Prostate gland (tissue), 2 donors: Measurements from ENCODE around the gene ADGRE1. TPM values are rescaled to one million over a fixed set of nuclear protein-coding genes. Genes with fewer than 3 reads are reported as not detected.
"Not testable (repeated sequence)": the region's sequence is repeated elsewhere in the genome, so short reads cannot be mapped to it uniquely, and the experiment has no call there.

Experiments used
- DNase-seq: peaks from one replicate; pipeline ENCODE4 v3.0.0-alpha.2; 2019; ENCODE audit warnings: low spot score
- H3K27ac ChIP-seq, 2 donors: fragments of 200-600 bp; sonication (generic); 2 replicates each; pipeline ENCODE4 v1.5.1; 2017 to 2019
- H3K27me3 ChIP-seq: fragments of 200-600 bp; sonication (generic); replicated peaks from 2 replicates; pipeline ENCODE4 v1.5.1; 2019; ENCODE audit not compliant: insufficient read depth
- H3K36me3 ChIP-seq, 2 donors: fragments of 200-600 bp; sonication (generic); 1 replicate in 1 of 2; 2 replicates in 1 of 2; pipeline versions ENCODE4 v1.5.1 to v1.8.1; 2017 to 2019
- H3K4me1 ChIP-seq: fragments of 200-600 bp; sonication (generic); replicated peaks from 2 replicates; pipeline ENCODE4 v1.5.1; 2019
- H3K4me3 ChIP-seq, 2 donors: fragments of 200-600 bp; sonication (generic); 2 replicates each; pipeline ENCODE4 v1.5.1; 2017 to 2019
- H3K9me3 ChIP-seq: fragments of 200-600 bp; sonication (generic); 2 replicates; pipeline ENCODE4 v1.5.1; 2017
- CTCF ChIP-seq, 4 experiments: fragments of 200-600 bp in 2 of 4; fragments of 450-650 bp in 2 of 4; sonication (generic) in 2 of 4; IDR thresholded peaks; 1 replicate in 3 of 4; 2 replicates in 1 of 4; pipeline ENCODE4 v1.5.1; 2016 to 2019; ENCODE audit warnings: antibody characterized with exemption in 4 of 4, mild to moderate bottlenecking in 2 of 4, moderate library complexity in 2 of 4
- POLR2A ChIP-seq: fragments of 450-650 bp; IDR thresholded peaks from one replicate; pipeline ENCODE4 v1.6.1; 2016; ENCODE audit warnings: antibody characterized with exemption, mild to moderate bottlenecking
- POLR2AphosphoS5 ChIP-seq: sonication (generic); formaldehyde crosslinking; IDR thresholded peaks from one replicate; pipeline ENCODE4 v1.6.1; 2017; ENCODE audit warnings: antibody characterized with exemption
- WGBS: methylation state at CpG from one replicate; pipeline ENCODE4 v1.1.5; 2018; 5-methylcytosine and 5-hydroxymethylcytosine counted together
- intact Hi-C: fragments of 100-400 bp; cut with DNase I; formaldehyde crosslinking; loops from one replicate; pipeline ENCODE4 v1.14.2; 2022
- total RNA-seq, 2 donors: library from RNA; depleted of rRNA; stranded (reverse); fragments of >200 nt; gene quantifications; one replicate each; pipeline ENCODE4 v1.1.0, GENCODE V29; 2016

ADGRE1 gene
- total RNA-seq, 2 donors from 2014 or later: 1.2 TPM; not detected in 1

- H3K27ac ChIP-seq: no peak overlapping the region
- no peaks in the 10 kb centered on the region for H3K4me1 ChIP-seq
- TF ChIP-seq POLR2A (no peak), POLR2AphosphoS5 (no peak), CTCF (IDR thresholded peaks at IDR 0.05) (no peak)
- intact Hi-C loops: no loop called here
- no peaks in the 10 kb centered on the region for H3K9me3 ChIP-seq
- no peaks in the 10 kb centered on the region for H3K27me3 ChIP-seq
- no peaks in the 10 kb centered on the region for H3K36me3 ChIP-seq
- 45% methylated on average over 10 of the region's 10 CpGs for WGBS
- no peak overlapping the region for H3K4me3 ChIP-seq
- DNase-seq: no peak
Observed at GRCh38 chr19:6865849-6866248, 21.5 kb upstream of the ADGRE1 start.

- no peaks in the 10 kb centered on the region for H3K4me1 ChIP-seq
- TF ChIP-seq POLR2A: no peak
- no peak overlapping the region for H3K4me3 ChIP-seq
- H3K27me3 ChIP-seq: no peaks in the 10 kb centered on the region
- intact Hi-C loops: no loop called here
- no peaks in the 10 kb centered on the region for H3K9me3 ChIP-seq
- no peaks in the 10 kb centered on the region for H3K36me3 ChIP-seq
- no peak overlapping the region for H3K27ac ChIP-seq
- 60% methylated on average over 6 of the region's 6 CpGs for WGBS
- no peak for DNase-seq
Observed at GRCh38 chr19:6866741-6867151, 20.6 kb upstream of the ADGRE1 start.

- no peak for TF ChIP-seq POLR2A
- no peak for TF ChIP-seq POLR2AphosphoS5
- TF ChIP-seq CTCF (IDR thresholded peaks at IDR 0.05): no peak
- Histone ChIP-seq H3K27ac (no peak overlapping the region), H3K36me3 (no peaks in the 10 kb centered on the region), H3K4me1 (no peaks in the 10 kb centered on the region), H3K4me3 (no peak overlapping the region), H3K9me3 (no peaks in the 10 kb centered on the region), H3K27me3 (no peaks in the 10 kb centered on the region)
- 2% methylated on average over 4 of the region's 4 CpGs for WGBS
- no peak for DNase-seq
- intact Hi-C loops: no loop called here
Observed at GRCh38 chr19:6868351-6868750, 19.0 kb upstream of the ADGRE1 start.

- DNase-seq, H3K4me3 ChIP-seq, intact Hi-C loops, H3K27ac ChIP-seq, H3K9me3 ChIP-seq, H3K36me3 ChIP-seq, H3K4me1 ChIP-seq, H3K27me3 ChIP-seq: not testable (repeated sequence)
- 88% methylated on average over 22 of the region's 22 CpGs for WGBS
Observed at GRCh38 chr19:6869151-6869882, 18.1 kb upstream of the ADGRE1 start.

- Histone ChIP-seq H3K27ac (no peak overlapping the region), H3K27me3 (no peaks in the 10 kb centered on the region), H3K9me3 (no peaks in the 10 kb centered on the region), H3K4me3 (no peak overlapping the region), H3K36me3 (no peaks in the 10 kb centered on the region), H3K4me1 (no peaks in the 10 kb centered on the region)
- DNase-seq: no peak
- 74% methylated on average over 10 of the region's 10 CpGs for WGBS
- TF ChIP-seq POLR2A (no peak), CTCF (IDR thresholded peaks at IDR 0.05) (no peak), POLR2AphosphoS5 (no peak)
- intact Hi-C loops: no loop called here
Observed at GRCh38 chr19:6873708-6874431, 13.5 kb upstream of the ADGRE1 start.

- H3K4me1 ChIP-seq: no peaks in the 10 kb centered on the region
- TF ChIP-seq POLR2AphosphoS5 (no peak), POLR2A (no peak), CTCF (IDR thresholded peaks at IDR 0.05) (no peak)
- H3K27ac ChIP-seq: no peak overlapping the region
- H3K27me3 ChIP-seq: no peaks in the 10 kb centered on the region
- H3K4me3 ChIP-seq: no peak overlapping the region
- no peak for DNase-seq
- intact Hi-C loops: no loop called here
- WGBS: 82% methylated on average over 2 of the region's 2 CpGs
- H3K36me3 ChIP-seq: no peaks in the 10 kb centered on the region
- H3K9me3 ChIP-seq: no peaks in the 10 kb centered on the region
Observed at GRCh38 chr19:6875218-6875617, 12.2 kb upstream of the ADGRE1 start.
